Amniotic stem cell (primary cell): ENCODE results near the gene CFAP69.
A peak's percentile ranks its signal among the peaks of the same experiment; 100 is the strongest.
"Not testable (repeated sequence)": the region's sequence is repeated elsewhere in the genome, so short reads cannot be mapped to it uniquely, and the experiment has no call there.

Experiments used
- DNase-seq: peaks from one replicate; lab custom pipeline; 2025; lab: John Stamatoyannopoulos, UW

Gene CFAP69

GRCh38 chr7:90231304-90231703, 13.7 kb upstream of the CFAP69 start:
- no peak for DNase-seq

- no peak for DNase-seq
Measured at GRCh38 chr7:90232430-90232829, 12.5 kb upstream of the CFAP69 start.

- DNase-seq: no peak
Measured at GRCh38 chr7:90233569-90233968, 11.4 kb upstream of the CFAP69 start.

- DNase-seq: no peak
Measured at GRCh38 chr7:90236721-90237289, 8.2 kb upstream of the CFAP69 start.

GRCh38 chr7:90238022-90238421, 7.0 kb upstream of the CFAP69 start:
- no peak for DNase-seq

GRCh38 chr7:90238583-90238982, 6.4 kb upstream of the CFAP69 start:
- DNase-seq: no peak

- no peak for DNase-seq
Measured at GRCh38 chr7:90239050-90239449, 5.9 kb upstream of the CFAP69 start.

GRCh38 chr7:90239625-90240228, 5.2 kb upstream of the CFAP69 start:
- DNase-seq: no peak

- DNase-seq: no peak
Measured at GRCh38 chr7:90242369-90243168, 2.4 kb upstream of the CFAP69 start.

- no peak for DNase-seq
Measured at GRCh38 chr7:90243556-90243955, 1.4 kb upstream of the CFAP69 start.

GRCh38 chr7:90244565-90244908, 437 bp upstream of the CFAP69 start:
- no peak for DNase-seq

- no peak for DNase-seq
Measured at GRCh38 chr7:90246171-90246570, 1.2 kb downstream of the CFAP69 start.

GRCh38 chr7:90248706-90249105, 3.7 kb downstream of the CFAP69 start:
- no peak for DNase-seq

GRCh38 chr7:90250601-90251303, 5.8 kb downstream of the CFAP69 start:
- peak; percentile 32 for DNase-seq

GRCh38 chr7:90251304-90251635, 6.3 kb downstream of the CFAP69 start:
- DNase-seq: no peak

- not testable (repeated sequence) for DNase-seq
Measured at GRCh38 chr7:90256011-90256410, 11.0 kb downstream of the CFAP69 start.

- DNase-seq: no peak
Measured at GRCh38 chr7:90256778-90257177, 11.8 kb downstream of the CFAP69 start.

GRCh38 chr7:90261441-90261840, 16.5 kb downstream of the CFAP69 start:
- DNase-seq: no peak

- DNase-seq: no peak
Measured at GRCh38 chr7:90262438-90262837, 17.5 kb downstream of the CFAP69 start.

GRCh38 chr7:90266808-90267207, 21.8 kb downstream of the CFAP69 start:
- no peak for DNase-seq

- no peak for DNase-seq
Measured at GRCh38 chr7:90267263-90267858, 22.4 kb downstream of the CFAP69 start.

- DNase-seq: no peak
Measured at GRCh38 chr7:90269163-90269562, 24.2 kb downstream of the CFAP69 start.
